Measurements from ENCODE around the gene ATP5PO. TPM values are rescaled to one million over a fixed set of nuclear protein-coding genes. Genes with fewer than 3 reads are reported as not detected.
"Not testable (repeated sequence)": the region's sequence is repeated elsewhere in the genome, so short reads cannot be mapped to it uniquely, and the experiment has no call there.

ATP5PO gene
- polyA plus RNA-seq, 3 donors: 413 to 466 (median 446) TPM

DNA sequence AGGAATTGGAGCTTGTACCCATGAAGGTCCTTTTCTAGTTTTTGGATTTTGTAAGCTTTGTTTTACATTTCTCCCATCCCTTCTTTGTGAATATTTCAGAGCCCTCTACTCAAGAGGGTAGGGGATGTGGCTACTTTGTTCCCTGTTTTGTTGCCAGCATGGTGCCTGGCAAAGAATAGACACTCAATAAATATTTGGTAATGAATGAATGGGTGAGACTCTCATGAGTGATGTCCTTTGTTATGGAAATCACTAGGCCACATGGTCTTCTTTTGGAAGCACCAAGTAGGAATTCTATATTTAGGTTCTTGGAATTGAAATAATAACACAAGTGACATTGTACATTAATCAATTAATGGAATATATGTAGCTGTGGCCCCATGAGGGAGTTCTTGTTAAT, 26.8 kb upstream of the ATP5PO start:
- no peak for DNase-seq (ENCODE audit: low read depth in 3 of 3, low spot score in 2 of 3)

GRCh38 chr21:33940881-33941245, 25.3 kb upstream of the ATP5PO start:
- DNase-seq (ENCODE audit: low read depth in 3 of 3, low spot score in 2 of 3): no peak

- DNase-seq (ENCODE audit: low read depth in 3 of 3, low spot score in 2 of 3): no peak
Observed at GRCh38 chr21:33940164-33940880, 24.7 kb upstream of the ATP5PO start.

DNA sequence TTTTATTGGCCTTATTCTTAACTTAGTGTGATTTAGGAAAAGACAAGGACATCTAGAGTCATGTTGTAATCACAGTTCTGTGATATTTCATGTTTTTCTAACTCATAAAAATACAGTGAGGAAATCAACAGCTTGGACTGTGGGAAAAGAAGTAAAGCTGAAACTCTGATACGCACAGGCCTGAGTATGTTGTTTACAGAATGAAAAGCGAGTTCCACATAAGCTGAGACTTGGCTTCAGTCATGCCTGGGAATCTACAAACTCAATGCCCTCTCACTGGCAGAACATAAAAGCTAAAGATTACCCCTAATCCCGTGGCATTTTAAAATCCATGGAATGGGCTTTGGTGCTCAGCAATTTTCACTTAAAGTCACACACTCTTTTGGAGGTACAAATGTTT, 23.6 kb upstream of the ATP5PO start:
- DNase-seq (ENCODE audit: low read depth in 3 of 3, low spot score in 2 of 3): no peak

DNA sequence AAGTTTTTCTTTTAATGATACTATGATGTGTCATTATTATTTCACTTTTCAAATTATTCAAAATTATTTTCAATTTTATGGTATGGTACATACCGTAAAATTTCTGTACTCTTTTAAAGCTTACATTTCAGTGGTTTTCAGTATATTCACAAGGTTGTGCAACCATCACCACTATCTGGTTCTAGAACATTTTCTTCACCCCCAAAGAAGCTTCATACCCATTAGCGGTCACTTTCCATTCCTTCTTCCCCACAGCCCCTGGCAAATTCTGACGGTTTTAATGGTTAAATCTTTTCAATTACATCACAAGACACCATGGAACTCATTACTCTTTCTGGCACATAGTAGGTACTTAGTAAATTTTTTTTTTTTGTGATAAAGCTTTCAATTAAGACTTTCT, 22.8 kb upstream of the ATP5PO start:
- DNase-seq (ENCODE audit: low read depth in 3 of 3, low spot score in 2 of 3): no peak

GRCh38 chr21:33937931-33938339, 22.3 kb upstream of the ATP5PO start:
- no peak for DNase-seq (ENCODE audit: low read depth in 3 of 3, low spot score in 2 of 3)

GRCh38 chr21:33937146-33937545, 21.5 kb upstream of the ATP5PO start:
- no peak for DNase-seq (ENCODE audit: low read depth in 3 of 3, low spot score in 2 of 3)

GRCh38 chr21:33936301-33937038, 20.9 kb upstream of the ATP5PO start:
- DNase-seq (ENCODE audit: low read depth in 3 of 3, low spot score in 2 of 3): no peak

- no peak for DNase-seq (ENCODE audit: low read depth in 3 of 3, low spot score in 2 of 3)
Observed at GRCh38 chr21:33932731-33933130, 17.1 kb upstream of the ATP5PO start.

GRCh38 chr21:33931799-33932390, 16.3 kb upstream of the ATP5PO start:
- no peak for DNase-seq (ENCODE audit: low read depth in 3 of 3, low spot score in 2 of 3)

DNA sequence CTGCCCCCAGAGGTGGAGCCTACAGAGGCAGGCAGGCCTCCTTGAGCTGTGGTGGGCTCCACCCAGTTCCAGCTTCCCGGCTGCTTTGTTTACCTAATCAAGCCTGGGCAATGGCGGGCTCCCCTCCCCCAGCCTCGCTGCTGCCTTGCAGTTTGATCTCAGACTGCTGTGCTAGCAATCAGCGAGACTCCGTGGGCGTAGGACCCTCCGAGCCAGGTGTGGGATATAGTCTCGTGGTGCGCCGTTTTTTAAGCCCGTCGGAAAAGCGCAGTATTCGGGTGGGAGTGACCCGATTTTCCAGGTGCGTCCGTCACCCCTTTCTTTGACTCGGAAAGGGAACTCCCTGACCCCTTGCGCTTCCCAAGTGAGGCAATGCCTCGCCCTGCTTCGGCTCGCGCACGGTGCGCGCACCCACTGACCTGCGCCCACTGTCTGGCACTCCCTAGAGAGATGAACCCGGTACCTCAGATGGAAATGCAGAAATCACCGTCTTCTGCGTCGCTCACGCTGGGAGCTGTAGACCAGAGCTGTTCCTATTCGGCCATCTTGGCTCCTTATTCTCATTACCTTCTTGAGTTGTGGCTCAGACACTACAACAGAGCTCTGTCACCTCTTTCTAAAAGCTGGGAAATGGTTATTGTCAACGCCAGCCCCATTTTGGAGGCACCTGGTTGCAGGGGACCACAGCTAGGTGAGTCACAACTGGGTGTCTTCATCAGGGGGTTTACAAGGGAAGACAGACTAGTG, 15.6 kb upstream of the ATP5PO start:
- not testable (repeated sequence) for DNase-seq (ENCODE audit: low read depth in 3 of 3, low spot score in 2 of 3)

- not testable (repeated sequence) for DNase-seq (ENCODE audit: low read depth in 3 of 3, low spot score in 2 of 3)
Observed at GRCh38 chr21:33926248-33926647, 10.6 kb upstream of the ATP5PO start.

GRCh38 chr21:33924766-33925100, 9.1 kb upstream of the ATP5PO start:
- DNase-seq (ENCODE audit: low read depth in 3 of 3, low spot score in 2 of 3): no peak

DNA sequence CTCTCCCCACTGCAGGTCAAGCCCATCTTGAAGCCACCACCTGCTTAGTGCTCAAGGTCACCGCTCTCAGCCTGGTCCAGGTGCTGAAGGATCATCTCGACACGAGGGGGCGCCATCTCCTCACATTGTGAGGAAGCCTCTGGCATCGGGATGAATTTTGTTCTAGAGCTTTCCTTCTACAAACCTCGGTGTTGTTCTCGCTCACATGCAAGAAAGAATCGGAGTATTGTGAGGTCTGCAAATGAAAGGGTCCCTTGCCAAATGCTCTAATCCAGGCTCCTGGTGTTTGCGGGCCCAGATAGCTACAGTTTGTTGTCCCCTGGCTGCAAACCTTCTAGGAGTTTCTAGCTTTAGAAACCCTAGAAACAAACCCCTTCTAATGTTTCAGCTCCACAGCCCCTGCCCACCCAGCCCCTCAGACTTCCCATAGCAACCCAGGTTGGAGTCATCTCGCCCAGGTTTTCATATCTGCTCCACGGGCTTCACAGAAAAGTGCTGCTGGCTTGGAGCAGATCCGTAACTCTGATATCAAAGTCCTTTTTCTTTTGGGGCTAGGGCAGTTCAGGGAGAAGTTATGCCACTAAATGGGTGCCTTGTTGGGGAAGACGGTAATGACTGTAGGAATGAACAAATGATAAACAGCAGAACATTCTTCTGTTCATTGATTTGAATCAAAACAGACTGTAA, 8.6 kb upstream of the ATP5PO start:
- DNase-seq (ENCODE audit: low read depth in 3 of 3, low spot score in 2 of 3): peak in 2 of 3 donors; percentile 77 to 80

DNA sequence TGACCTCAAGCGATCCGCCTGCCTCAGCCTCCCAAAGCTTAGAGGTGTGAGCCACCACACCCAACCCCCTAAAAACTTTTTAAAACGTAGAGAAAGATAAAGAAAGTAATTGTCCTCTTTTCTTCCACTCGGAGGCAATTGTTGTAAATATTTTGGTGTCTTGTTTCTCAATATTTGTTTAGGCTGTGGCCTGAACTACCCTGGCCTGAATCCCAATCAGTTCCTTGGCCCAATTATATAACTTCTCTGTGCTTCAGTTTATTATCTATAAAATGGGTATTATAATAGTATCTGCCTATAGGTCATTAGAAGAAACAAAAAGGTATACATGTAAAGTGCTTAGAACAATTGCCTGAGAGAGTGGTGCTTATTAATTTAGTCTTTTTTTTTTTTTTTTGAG, 1.8 kb upstream of the ATP5PO start:
- no peak for DNase-seq (ENCODE audit: low read depth in 3 of 3, low spot score in 2 of 3)

DNA sequence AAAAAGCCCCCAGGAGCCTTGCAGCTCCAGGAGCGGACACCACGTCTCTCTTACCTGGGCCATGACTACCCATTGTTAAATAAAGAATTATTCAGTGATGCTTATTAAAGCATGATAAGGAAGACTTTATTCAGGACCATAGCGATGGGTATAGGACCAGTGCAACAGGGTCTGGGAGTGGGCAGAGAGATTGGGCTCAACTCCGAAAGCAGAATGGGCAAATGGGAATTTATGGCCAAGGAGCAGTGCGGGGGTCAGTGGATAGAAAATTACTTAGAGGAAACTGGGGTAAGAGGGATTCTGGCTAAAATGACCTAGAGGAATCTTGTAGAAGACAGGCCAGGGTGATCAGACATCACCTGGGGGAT, 580 bp upstream of the ATP5PO start:
- no peak for DNase-seq (ENCODE audit: low read depth in 3 of 3, low spot score in 2 of 3)

GRCh38 chr21:33914188-33914587, 1.4 kb downstream of the ATP5PO start:
- no peak for DNase-seq (ENCODE audit: low read depth in 3 of 3, low spot score in 2 of 3)

DNA sequence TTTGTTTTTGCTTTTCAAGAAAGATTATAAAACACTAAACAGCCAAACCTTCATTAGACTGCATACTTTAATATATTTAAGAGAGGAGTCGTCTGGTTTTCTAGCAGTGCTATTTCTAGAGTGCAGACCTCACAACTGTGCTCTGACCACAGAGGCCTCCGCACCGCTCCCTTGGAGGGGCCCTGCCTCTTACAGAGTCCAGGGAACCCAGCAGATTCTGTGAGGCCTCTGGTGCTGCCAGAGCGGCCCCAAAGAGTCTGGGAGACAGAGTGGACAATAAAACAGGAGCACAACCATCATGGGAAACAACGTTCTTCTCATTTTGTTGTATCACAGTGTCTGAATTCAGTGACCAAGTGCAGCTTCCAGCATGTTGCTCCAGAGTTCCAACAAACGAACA, 5.8 kb downstream of the ATP5PO start:
- DNase-seq (ENCODE audit: low read depth in 3 of 3, low spot score in 2 of 3): no peak

DNA sequence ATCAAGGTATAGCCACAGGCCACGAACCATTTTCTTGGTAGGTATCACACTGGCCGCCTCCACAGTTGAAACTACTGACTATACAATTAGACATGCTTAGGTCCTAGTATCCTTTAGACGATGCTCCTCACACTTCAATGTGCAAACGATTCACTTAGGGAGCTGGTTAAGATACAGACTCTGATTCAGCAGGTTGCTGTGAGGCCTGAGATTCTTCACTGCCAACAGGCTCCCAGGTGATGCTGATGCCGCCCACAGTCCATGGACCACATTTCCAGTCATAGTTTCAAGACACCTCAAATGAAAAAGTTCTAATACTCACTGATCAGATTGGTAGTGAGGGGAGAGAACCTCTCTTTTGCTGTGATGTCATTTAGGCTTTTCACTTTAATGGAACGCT, 6.8 kb downstream of the ATP5PO start:
- DNase-seq (ENCODE audit: low read depth in 3 of 3, low spot score in 2 of 3): no peak

DNA sequence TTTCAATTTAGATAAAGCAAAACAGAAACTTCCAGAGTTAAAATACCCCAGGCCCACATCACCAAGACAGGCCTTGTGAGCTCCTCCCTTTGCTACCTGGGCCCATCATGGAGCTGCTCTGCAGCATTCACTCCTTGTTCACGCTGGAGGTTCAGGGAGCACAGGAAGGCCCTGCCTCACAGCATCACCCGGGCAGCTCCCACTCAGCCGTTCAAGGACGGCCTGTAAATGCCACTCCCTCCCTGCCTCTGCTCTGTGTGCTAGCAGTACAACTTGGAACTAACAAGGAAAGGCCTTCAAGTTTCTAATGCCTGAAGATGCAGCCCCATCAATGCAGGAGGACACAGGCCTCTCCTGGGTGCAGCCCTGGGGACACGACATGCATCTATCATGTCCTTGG, 11.6 kb downstream of the ATP5PO start:
- DNase-seq (ENCODE audit: low read depth in 3 of 3, low spot score in 2 of 3): no peak

DNA sequence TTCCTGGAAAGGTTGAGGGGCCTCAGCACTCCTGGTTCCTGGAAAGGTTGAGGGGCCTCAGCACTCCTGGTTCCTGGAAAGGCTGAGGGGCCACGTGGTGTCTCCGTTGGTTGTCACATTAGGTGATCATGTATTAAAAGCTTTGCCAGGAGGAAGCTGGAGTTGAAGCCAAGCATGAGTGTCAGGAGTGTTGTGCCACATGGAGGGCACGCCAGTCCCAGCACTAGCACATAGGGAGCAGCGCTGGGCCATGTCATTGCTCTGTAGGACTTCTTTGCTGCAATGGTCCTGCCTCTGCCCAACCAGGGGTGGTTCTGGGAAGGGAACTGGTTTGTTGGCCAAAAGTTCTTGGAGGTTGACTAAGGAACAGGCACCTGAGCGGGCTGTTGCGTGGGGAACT, 13.3 kb downstream of the ATP5PO start:
- no peak for DNase-seq (ENCODE audit: low read depth in 3 of 3, low spot score in 2 of 3)
